RPMI8226 (cell line): ENCODE data around the gene BAIAP2.
A peak's percentile ranks its signal among the peaks of the same experiment; 100 is the strongest.
"Not testable (repeated sequence)": the region's sequence is repeated elsewhere in the genome, so short reads cannot be mapped to it uniquely, and the experiment has no call there.

Experiments used
- DNase-seq: peaks from one replicate; pipeline ENCODE4 v3.0.0-alpha.2; 2015

BAIAP2 gene

DNA sequence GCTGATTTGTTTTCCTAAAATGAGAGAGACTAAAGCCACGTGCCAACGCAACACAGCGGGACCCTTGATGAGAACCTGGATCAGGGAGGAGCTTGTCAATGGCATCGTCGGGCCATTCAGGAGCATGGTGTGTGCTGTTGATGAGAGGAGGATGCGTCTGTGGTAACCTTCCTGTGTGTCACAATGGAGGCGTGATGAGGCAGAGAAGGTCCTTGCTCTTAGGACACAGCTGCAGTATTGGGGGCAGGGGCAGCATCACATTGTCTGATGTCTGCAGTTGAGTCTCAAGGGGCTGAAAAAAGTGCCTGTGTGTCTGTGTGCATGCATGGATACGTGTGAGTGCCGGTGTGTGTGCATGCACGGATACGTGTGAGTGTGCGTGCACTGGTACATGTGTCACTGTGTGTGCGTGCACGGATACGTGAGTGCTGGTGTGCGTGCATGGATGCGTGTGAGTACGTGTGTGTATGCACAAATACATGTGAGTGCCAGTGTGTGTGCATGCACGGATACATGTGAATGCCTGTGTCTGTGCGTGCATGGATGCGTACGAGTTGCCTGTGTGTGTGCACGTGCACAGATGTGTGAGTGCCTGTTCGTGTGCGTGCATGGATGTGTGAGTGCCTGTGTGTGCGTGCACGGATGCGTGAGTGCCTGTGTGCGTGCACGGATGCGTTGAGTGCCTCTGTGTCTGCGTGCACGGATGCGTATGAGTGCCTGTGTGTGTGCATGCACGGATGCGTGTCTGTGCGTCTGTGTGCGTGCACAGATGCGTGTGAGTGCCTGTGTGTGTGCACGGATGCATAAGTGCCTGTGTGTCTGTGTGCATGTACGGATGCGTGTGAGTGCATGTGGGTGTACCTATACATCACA, 39.3 kb downstream of the BAIAP2 start:
- no peak for DNase-seq

GRCh38 chr17:81074875-81075274, 39.9 kb downstream of the BAIAP2 start:
- DNase-seq: no peak

- DNase-seq: no peak
Observed at GRCh38 chr17:81075307-81075706, 40.4 kb downstream of the BAIAP2 start.

DNA sequence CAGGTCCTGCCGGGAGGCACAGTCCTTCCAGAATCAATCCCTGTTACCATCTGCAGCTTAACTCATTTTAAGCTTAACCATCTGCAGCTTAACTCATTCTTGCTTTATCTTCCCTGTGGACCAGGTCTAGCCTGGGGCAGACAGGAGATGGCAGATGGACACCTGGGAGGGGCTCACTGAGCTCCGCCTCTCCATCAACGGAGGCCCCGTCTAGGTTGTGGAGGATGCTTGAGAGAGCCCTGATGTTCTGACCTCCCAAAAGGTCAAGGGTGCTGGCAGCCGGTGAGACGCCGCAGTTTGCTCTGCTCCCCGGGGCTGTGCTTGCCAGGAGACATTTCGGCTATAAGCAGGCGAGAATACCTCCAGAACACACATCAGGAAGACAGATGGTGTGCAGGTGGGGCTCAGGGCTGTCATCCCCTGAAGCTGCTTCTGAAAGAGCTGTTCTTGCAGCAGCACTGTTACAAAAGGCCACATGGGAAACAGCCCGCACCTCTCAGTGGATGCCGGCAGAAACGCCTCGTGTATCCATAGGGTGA, 41.3 kb downstream of the BAIAP2 start:
- DNase-seq: no peak

DNA sequence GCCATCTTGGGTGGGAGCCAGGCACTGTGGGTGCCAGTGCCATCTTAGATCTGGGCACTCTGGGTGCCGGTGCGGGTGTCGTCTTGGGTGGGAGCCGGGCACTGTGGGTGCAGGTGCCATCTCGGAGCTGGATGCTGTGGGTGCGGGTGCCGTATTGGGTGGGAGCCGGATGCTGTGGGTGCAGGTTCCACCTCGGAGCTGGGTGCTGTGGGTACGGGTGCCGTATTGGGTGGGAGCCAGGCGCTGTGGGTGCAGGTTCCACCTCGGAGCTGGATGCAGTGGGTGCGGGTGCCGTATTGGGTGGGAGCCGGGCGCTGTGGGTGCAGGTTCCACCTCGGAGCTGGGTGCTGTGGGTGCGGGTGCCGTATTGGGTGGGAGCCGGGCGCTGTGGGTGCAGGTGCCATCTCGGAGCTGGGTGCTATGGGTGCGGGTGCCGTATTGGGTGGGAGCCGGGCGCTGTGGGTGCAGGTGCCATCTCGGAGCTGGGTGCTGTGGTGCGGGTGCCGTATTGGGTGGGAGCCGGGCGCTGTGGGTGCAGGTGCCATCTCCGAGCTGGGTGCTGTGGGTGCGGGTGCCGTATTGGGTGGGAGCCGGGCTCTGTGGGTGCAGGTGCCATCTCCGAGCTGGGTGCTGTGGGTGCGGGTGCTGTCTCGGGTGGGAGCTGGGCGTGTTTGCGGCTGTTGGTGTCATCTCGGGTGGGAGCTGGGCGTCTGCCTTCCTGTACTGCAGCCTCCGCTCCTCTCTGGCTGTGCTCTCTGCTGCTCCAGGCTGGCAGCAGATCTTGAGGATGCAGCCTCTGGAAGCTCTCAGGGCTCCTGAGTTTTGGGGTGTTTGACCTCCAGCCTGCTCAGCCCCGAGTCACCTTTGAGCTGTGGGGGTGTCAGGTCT, 43.3 kb downstream of the BAIAP2 start:
- DNase-seq: not testable (repeated sequence)

GRCh38 chr17:81080019-81080418, 45.1 kb downstream of the BAIAP2 start:
- no peak for DNase-seq

GRCh38 chr17:81081222-81082176, 46.5 kb downstream of the BAIAP2 start:
- no peak for DNase-seq

- no peak for DNase-seq
Observed at GRCh38 chr17:81082177-81083073, 47.5 kb downstream of the BAIAP2 start.

DNA sequence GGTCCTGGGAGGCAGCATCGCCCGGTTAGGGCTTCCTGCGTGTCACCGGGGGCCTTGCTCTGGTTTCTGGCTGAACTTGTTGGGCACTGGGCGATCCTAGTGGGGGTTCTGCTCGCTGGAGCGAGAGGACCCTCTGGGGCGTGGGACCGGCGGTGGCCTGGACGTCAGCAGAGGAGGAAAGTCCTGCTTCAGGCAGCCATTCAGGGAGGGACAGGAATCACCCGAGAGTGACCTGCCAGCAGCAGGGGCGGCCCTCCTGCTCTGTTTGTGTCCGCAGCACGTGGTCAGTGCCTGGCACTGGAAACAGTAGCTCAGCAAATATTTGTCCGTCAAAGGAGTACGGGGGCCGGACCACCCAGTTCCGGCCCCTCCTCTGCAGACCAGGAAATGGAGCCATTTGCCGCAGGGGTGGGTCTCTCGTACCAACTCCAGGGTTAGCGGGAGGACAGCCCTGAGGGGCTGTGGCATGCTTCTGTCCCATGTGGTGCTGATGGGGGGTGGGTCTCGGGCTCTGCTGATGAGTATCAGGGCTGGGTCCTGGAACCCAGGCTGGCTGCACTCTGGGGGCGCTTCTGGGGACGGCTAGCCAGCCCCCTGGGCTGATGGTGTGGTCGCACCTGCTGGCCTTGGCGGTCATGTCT, 48.3 kb downstream of the BAIAP2 start:
- DNase-seq: no peak

DNA sequence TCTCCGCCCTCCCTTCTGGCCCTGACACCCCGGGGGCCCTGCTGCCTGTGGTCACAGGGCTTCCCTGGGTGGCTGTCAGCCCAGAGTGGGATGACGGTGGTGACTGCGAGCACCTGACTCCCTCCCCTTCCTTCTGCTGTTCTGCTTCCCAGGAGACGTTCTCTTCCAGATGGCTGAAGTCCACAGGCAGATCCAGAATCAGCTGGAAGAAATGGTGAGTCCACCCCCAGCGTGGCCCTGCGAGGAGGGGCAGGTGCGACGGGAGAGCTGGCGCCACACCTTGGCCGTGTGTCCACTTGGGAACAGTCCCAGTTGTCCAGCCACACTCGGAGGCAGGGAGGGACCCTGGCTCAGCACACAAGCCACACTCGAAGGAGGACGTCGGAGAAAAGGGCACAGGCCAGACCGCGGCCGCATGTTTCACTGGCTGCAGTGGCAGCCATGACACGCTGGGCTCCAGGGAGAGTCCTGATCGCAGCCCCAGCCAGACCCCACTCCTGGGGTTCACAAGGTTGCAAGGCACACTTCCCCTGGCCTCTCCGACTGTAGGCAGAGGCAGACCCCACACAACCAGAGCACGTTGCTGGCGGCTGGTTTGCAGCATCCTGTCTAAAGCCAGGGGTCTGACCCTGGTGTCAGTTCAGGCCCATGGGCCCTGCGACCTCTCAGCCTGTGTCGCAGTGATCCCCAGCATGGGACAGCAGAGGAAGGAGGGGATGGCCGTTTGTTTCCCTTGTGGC, 49.9 kb downstream of the BAIAP2 start:
- no peak for DNase-seq

DNA sequence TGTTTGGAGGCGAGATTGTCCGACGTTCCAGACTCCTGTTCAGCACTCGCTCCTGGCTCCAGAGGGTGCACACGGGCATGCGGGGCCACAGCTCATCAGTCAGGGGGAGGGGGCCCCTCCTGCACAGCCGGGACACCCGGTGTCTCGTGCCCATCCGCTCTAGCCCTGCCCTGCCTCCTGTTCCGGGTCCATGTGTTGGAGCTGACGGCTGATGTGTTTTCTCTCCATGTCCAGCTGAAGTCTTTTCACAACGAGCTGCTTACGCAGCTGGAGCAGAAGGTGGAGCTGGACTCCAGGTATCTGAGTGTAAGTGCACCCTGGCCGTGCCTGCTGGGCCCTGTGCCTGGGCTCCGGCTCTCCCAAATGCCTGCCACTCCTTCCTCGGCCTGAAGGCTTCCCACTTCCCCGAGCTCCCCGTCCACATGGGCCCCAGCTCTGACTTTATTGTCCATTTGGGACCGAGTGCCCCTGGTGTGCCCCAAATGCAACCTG, 50.5 kb downstream of the BAIAP2 start:
- DNase-seq: no peak

GRCh38 chr17:81086789-81087551, 52.0 kb downstream of the BAIAP2 start:
- DNase-seq: no peak

- peak; percentile 31 for DNase-seq
Observed at GRCh38 chr17:81090361-81091136, 55.6 kb downstream of the BAIAP2 start.

DNA sequence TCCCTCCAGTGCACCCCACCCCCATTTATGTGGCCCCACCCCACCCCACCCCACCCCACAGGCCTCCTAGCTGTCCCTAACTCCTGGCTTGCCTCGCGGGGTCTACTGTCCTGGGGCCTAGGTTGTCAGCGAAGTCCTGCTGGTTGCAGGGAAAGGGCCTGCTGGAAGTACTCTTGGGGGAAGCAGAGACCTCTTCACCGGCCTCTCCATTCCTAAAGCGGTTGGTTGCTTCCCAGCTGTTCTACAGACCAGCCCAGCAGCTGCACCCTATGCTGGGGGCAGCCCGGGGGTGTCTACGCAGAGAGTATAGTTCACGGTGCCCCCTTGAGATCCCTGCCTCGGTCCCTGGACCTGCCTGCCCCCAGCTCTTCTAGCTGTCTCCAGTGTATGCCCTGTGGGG, 56.2 kb downstream of the BAIAP2 start:
- DNase-seq: no peak

- DNase-seq: no peak
Observed at GRCh38 chr17:81091774-81092517, 57.0 kb downstream of the BAIAP2 start.

- no peak for DNase-seq
Observed at GRCh38 chr17:81092518-81093095, 57.7 kb downstream of the BAIAP2 start.
